Cerebellar nuclear complex (tissue), 1 donor: Measurements from ENCODE around the gene APH1B.
"Not testable (repeated sequence)": the region's sequence is repeated elsewhere in the genome, so short reads cannot be mapped to it uniquely, and the experiment has no call there.

Source experiments
- DNase-seq, 2 experiments: peaks; one replicate each; lab custom pipeline; 2025; lab: John Stamatoyannopoulos, UW

Gene APH1B

GRCh38 chr15:63277038-63277892 is at the start of gene APH1B:
APH1B (plus strand) TSS chr15:63277605; CDS start chr15:63277624, 19 bp downstream.
- no peak for DNase-seq

- no peak for DNase-seq
Observed at GRCh38 chr15:63227689-63228088, 49.7 kb upstream of the APH1B start.

GRCh38 chr15:63231206-63231605 is 46.2 kb upstream of the APH1B start:
- no peak for DNase-seq

GRCh38 chr15:63231706-63232105 is 45.7 kb upstream of the APH1B start:
- no peak for DNase-seq

- DNase-seq, result no peak
Observed at GRCh38 chr15:63232405-63232804, 45.0 kb upstream of the APH1B start.

GRCh38 chr15:63232943-63233342 is 44.5 kb upstream of the APH1B start:
- no peak for DNase-seq

- no peak for DNase-seq
Observed at GRCh38 chr15:63233667-63234423, 43.6 kb upstream of the APH1B start.

GRCh38 chr15:63234451-63234870 is 42.9 kb upstream of the APH1B start:
- no peak for DNase-seq

GRCh38 chr15:63236272-63236671 is 41.1 kb upstream of the APH1B start:
- no peak for DNase-seq

GRCh38 chr15:63237086-63237485 is 40.3 kb upstream of the APH1B start:
- not testable (repeated sequence) for DNase-seq

- no peak for DNase-seq
Observed at GRCh38 chr15:63238171-63238570, 39.2 kb upstream of the APH1B start.

GRCh38 chr15:63238796-63239195 is 38.6 kb upstream of the APH1B start:
- no peak for DNase-seq

GRCh38 chr15:63240109-63240508 is 37.3 kb upstream of the APH1B start:
- DNase-seq, result no peak

- no peak for DNase-seq
Observed at GRCh38 chr15:63241316-63241715, 36.1 kb upstream of the APH1B start.

- no peak for DNase-seq
Observed at GRCh38 chr15:63243101-63243500, 34.3 kb upstream of the APH1B start.

- no peak for DNase-seq
Observed at GRCh38 chr15:63243776-63244175, 33.6 kb upstream of the APH1B start.

GRCh38 chr15:63244399-63244798 is 33.0 kb upstream of the APH1B start:
- DNase-seq, result no peak

GRCh38 chr15:63244976-63245645 is 32.3 kb upstream of the APH1B start:
- DNase-seq, result no peak

GRCh38 chr15:63246691-63247469 is 30.5 kb upstream of the APH1B start:
- DNase-seq, result no peak

GRCh38 chr15:63250312-63250965 is 27.0 kb upstream of the APH1B start:
- DNase-seq, result no peak

GRCh38 chr15:63251701-63252100 is 25.7 kb upstream of the APH1B start:
- DNase-seq, result no peak
